DND-41 (cell line): ENCODE results near the gene C10orf143.

ENCODE experiments used
- ATAC-seq: fragments of 200-7000 bp; cut with Tn5 transposase; 3 replicates; pipeline ENCODE4 v1.9.1; 2021; ENCODE audit warnings: low read depth; ENCODE audit not compliant: insufficient read depth
- DNase-seq: peaks from one replicate; pipeline ENCODE4 v3.0.0-alpha.2; 2020
- H2AFZ ChIP-seq: 2 replicates; pipeline ENCODE4 v1.6.0; 2012; ENCODE audit warnings: low read depth, low read length
- H3K27ac ChIP-seq: 2 replicates; pipeline ENCODE4 v1.5.1; 2012; ENCODE audit warnings: low read length, inconsistent platforms
- H3K27me3 ChIP-seq: fragments of 200-600 bp; sonication (generic); 2 replicates; pipeline ENCODE4 v1.6.0; 2012; ENCODE audit warnings: low read length, mild to moderate bottlenecking, inconsistent platforms; ENCODE audit not compliant: insufficient read depth, poor library complexity
- H3K36me3 ChIP-seq: 2 replicates; pipeline ENCODE4 v1.5.1; 2012; ENCODE audit warnings: low read length, inconsistent platforms; ENCODE audit not compliant: insufficient read depth
- H3K4me1 ChIP-seq: 2 replicates; pipeline ENCODE4 v1.5.1; 2012; ENCODE audit warnings: mild to moderate bottlenecking, low read length; ENCODE audit not compliant: insufficient read depth
- H3K4me2 ChIP-seq: 2 replicates; pipeline ENCODE4 v1.6.0; 2012; ENCODE audit warnings: mild to moderate bottlenecking, moderate library complexity, low read length, inconsistent platforms; ENCODE audit not compliant: insufficient read depth
- H3K4me3 ChIP-seq, 2 experiments: fragments of 200-600 bp in 1 of 2; shearing (Covaris generic) in 1 of 2; 2 replicates each; pipeline ENCODE4 v1.5.1; 2012 to 2016; ENCODE audit warnings: inconsistent platforms in 2 of 2, low read length in 2 of 2, mild to moderate bottlenecking in 2 of 2, low read depth in 1 of 2, moderate library complexity in 1 of 2
- H3K79me2 ChIP-seq: 2 replicates; pipeline ENCODE4 v1.6.0; 2012; ENCODE audit warnings: low read length, inconsistent platforms; ENCODE audit not compliant: insufficient read depth
- H3K9ac ChIP-seq: 2 replicates; pipeline ENCODE4 v1.6.0; 2012; ENCODE audit warnings: low read depth, mild to moderate bottlenecking, inconsistent platforms, low read length, moderate library complexity
- H3K9me3 ChIP-seq: 2 replicates; pipeline ENCODE4 v1.5.1; 2012; ENCODE audit warnings: low read length, moderate library complexity, mild to moderate bottlenecking, inconsistent platforms; ENCODE audit not compliant: insufficient read depth, severe bottlenecking
- H4K20me1 ChIP-seq: 2 replicates; pipeline ENCODE4 v1.6.0; 2012; ENCODE audit warnings: low read length; ENCODE audit not compliant: insufficient read depth
- EZH2 ChIP-seq: IDR thresholded peaks from 3 replicates; pipeline ENCODE4 v1.6.1; 2012; ENCODE audit warnings: borderline replicate concordance, low read depth, mild to moderate bottlenecking, moderate library complexity, low read length, inconsistent platforms; ENCODE audit not compliant: severe bottlenecking
- TF ChIP-seq, protein P1 (sequence below): IDR thresholded peaks from 2 replicates; pipeline ENCODE4 v1.5.1; 2012; ENCODE audit warnings: borderline replicate concordance, low read length, moderate library complexity, mild to moderate bottlenecking; ENCODE audit not compliant: poor library complexity, severe bottlenecking; ENCODE audit errors: extremely low read depth

Gene C10orf143

DNA sequence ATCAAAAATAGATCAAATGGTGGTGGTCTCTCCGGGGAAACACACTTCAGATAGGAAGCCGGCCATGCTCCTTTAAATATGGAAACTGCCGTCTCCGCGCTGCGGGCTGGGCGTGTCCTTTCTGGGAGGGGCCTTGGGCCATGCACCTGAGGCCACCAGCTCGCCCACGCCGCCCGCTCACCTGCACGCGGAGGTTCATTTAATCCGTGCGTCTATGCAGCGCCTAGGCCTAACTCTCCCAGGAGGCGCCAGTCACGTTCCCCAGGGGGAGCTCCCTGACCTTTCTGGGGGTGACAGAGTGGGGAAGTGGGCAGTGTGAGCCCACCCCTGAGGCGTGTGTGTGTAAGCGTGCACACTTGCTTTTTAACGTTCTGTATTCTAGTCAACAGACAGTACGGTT, 64.0 kb downstream of the C10orf143 start:
- DNase-seq, result no peak

GRCh38 chr10:130045801-130046321, 64.8 kb downstream of the C10orf143 start:
- H3K4me1 ChIP-seq, result peaks cover 7% of the 10 kb centered on the region
- no peak overlapping the region for H3K4me2 ChIP-seq
- TF ChIP-seq EZH2, result no peak
- TF ChIP-seq, protein P1, sequence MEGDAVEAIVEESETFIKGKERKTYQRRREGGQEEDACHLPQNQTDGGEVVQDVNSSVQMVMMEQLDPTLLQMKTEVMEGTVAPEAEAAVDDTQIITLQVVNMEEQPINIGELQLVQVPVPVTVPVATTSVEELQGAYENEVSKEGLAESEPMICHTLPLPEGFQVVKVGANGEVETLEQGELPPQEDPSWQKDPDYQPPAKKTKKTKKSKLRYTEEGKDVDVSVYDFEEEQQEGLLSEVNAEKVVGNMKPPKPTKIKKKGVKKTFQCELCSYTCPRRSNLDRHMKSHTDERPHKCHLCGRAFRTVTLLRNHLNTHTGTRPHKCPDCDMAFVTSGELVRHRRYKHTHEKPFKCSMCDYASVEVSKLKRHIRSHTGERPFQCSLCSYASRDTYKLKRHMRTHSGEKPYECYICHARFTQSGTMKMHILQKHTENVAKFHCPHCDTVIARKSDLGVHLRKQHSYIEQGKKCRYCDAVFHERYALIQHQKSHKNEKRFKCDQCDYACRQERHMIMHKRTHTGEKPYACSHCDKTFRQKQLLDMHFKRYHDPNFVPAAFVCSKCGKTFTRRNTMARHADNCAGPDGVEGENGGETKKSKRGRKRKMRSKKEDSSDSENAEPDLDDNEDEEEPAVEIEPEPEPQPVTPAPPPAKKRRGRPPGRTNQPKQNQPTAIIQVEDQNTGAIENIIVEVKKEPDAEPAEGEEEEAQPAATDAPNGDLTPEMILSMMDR, result no peak

More for the DNA sequence above, 64.0 kb downstream of the C10orf143 start:
- no peak for ATAC-seq
- Histone ChIP-seq H3K9ac (no peak overlapping the region), H4K20me1 (no peaks in the 10 kb centered on the region), H3K4me1 (peaks cover 7% of the 10 kb centered on the region), H3K4me3 (no peak overlapping the region), H3K27ac (no peak overlapping the region), H3K4me2 (no peak overlapping the region), H3K79me2 (no peaks in the 10 kb centered on the region), H2AFZ (no peak overlapping the region), H3K36me3 (no peaks in the 10 kb centered on the region), H3K9me3 (no peaks in the 10 kb centered on the region), H3K27me3 (no peaks in the 10 kb centered on the region)
- no peak for TF ChIP-seq EZH2
- TF ChIP-seq, protein P1, result no peak

GRCh38 chr10:130045091-130045652, 65.5 kb downstream of the C10orf143 start:
- DNase-seq (peak; percentile 50), ATAC-seq (peak; percentile 75)
- Histone ChIP-seq H3K9ac (no peak overlapping the region), H4K20me1 (no peaks in the 10 kb centered on the region), H3K4me1 (peaks cover 7% of the 10 kb centered on the region), H2AFZ (no peak overlapping the region), H3K27ac (no peak overlapping the region), H3K4me2 (peak overlapping the region; percentile 18; the same call in 1 of the 2 replicates), H3K4me3 (no peak overlapping the region), H3K27me3 (no peaks in the 10 kb centered on the region), H3K9me3 (no peaks in the 10 kb centered on the region), H3K36me3 (no peaks in the 10 kb centered on the region), H3K79me2 (no peaks in the 10 kb centered on the region)
- TF ChIP-seq, protein P1, result peak; percentile 60
- TF ChIP-seq EZH2, result no peak

More at GRCh38 chr10:130045801-130046321, 64.8 kb downstream of the C10orf143 start:
- no peaks in the 10 kb centered on the region for H3K36me3 ChIP-seq
- DNase-seq, result no peak
- H3K79me2 ChIP-seq, result no peaks in the 10 kb centered on the region
- no peaks in the 10 kb centered on the region for H4K20me1 ChIP-seq
- no peak overlapping the region for H3K4me3 ChIP-seq
- H3K9me3 ChIP-seq, result no peaks in the 10 kb centered on the region
- H2AFZ ChIP-seq, result no peak overlapping the region
- ATAC-seq, result no peak
- H3K27me3 ChIP-seq, result no peaks in the 10 kb centered on the region
- no peak overlapping the region for H3K27ac ChIP-seq
- no peak overlapping the region for H3K9ac ChIP-seq
